ENCODE results near the gene POLR1F. TPM values are rescaled to one million over a fixed set of nuclear protein-coding genes. Genes with fewer than 3 reads are reported as not detected.
A peak's percentile ranks its signal among the peaks of the same experiment; 100 is the strongest.
"Not testable (repeated sequence)": the region's sequence is repeated elsewhere in the genome, so short reads cannot be mapped to it uniquely, and the experiment has no call there.

POLR1F gene
- total and polyA plus RNA-seq, 2 donors = 8.6 to 15.5 TPM

GRCh38 chr7:19692111-19692828 is 16.6 kb downstream of the POLR1F start:
- H3K4me1 ChIP-seq (ENCODE audit: control insufficient read depth in 2 of 2, insufficient read depth in 2 of 2, low read length in 2 of 2) = no peaks in the 10 kb centered on the region
- peaks cover 0 to 5% of the 10 kb centered on the region in 2 donors for H3K9me3 ChIP-seq (ENCODE audit: control insufficient read depth in 2 of 2, insufficient read depth in 1 of 2, low read length in 1 of 2)
- WGBS = 98% methylated on average over 26 of the region's 26 CpGs
- no peaks in the 10 kb centered on the region for H3K27me3 ChIP-seq (ENCODE audit: control insufficient read depth in 2 of 2, insufficient read depth in 1 of 2, low read length in 1 of 2)
- peaks cover 0 to 3% of the 10 kb centered on the region in 2 donors for H3K36me3 ChIP-seq (ENCODE audit: control insufficient read depth in 2 of 2, insufficient read depth in 2 of 2, low read length in 1 of 2)
- no peak overlapping the region for H3K27ac ChIP-seq (ENCODE audit: low read depth in 1 of 2, low read length in 1 of 2)
- DNase-seq (ENCODE audit: low read depth in 6 of 9, low spot score in 9 of 9) = no peak
- no peak overlapping the region for H3K4me3 ChIP-seq (ENCODE audit: low read length in 2 of 2)

- H3K4me1 ChIP-seq (ENCODE audit: control insufficient read depth in 2 of 2, insufficient read depth in 2 of 2, low read length in 2 of 2) = no peaks in the 10 kb centered on the region
- DNase-seq (ENCODE audit: low read depth in 6 of 9, low spot score in 9 of 9) = no peak
- H3K27me3 ChIP-seq (ENCODE audit: control insufficient read depth in 2 of 2, insufficient read depth in 1 of 2, low read length in 1 of 2) = no peaks in the 10 kb centered on the region
- no peak overlapping the region for H3K27ac ChIP-seq (ENCODE audit: low read depth in 1 of 2, low read length in 1 of 2)
- no peak overlapping the region for H3K4me3 ChIP-seq (ENCODE audit: low read length in 2 of 2)
- H3K36me3 ChIP-seq (ENCODE audit: control insufficient read depth in 2 of 2, insufficient read depth in 2 of 2, low read length in 1 of 2) = peaks cover 0 to 2% of the 10 kb centered on the region in 2 donors
- peaks cover 0 to 5% of the 10 kb centered on the region in 2 donors for H3K9me3 ChIP-seq (ENCODE audit: control insufficient read depth in 2 of 2, insufficient read depth in 1 of 2, low read length in 1 of 2)
- WGBS = 94% methylated on average over 1 of the region's 1 CpG
Observed at GRCh38 chr7:19690736-19691135, 18.1 kb downstream of the POLR1F start.

GRCh38 chr7:19689130-19689529 is 19.7 kb downstream of the POLR1F start:
- H3K27ac ChIP-seq (ENCODE audit: low read depth in 1 of 2, low read length in 1 of 2); H3K36me3 ChIP-seq (ENCODE audit: control insufficient read depth in 2 of 2, insufficient read depth in 2 of 2, low read length in 1 of 2); H3K4me1 ChIP-seq (ENCODE audit: control insufficient read depth in 2 of 2, insufficient read depth in 2 of 2, low read length in 2 of 2); H3K4me3 ChIP-seq (ENCODE audit: low read length in 2 of 2); H3K9me3 ChIP-seq (ENCODE audit: control insufficient read depth in 2 of 2, insufficient read depth in 1 of 2, low read length in 1 of 2); H3K27me3 ChIP-seq (ENCODE audit: control insufficient read depth in 2 of 2, insufficient read depth in 1 of 2, low read length in 1 of 2); DNase-seq (ENCODE audit: low read depth in 6 of 9, low spot score in 9 of 9): not testable (repeated sequence)
- 94% methylated on average over 12 of the region's 12 CpGs for WGBS

GRCh38 chr7:19681596-19681995 is 27.2 kb downstream of the POLR1F start:
- Histone ChIP-seq H3K4me3 (ENCODE audit: low read length in 2 of 2) (no peak overlapping the region), H3K27me3 (ENCODE audit: control insufficient read depth in 2 of 2, insufficient read depth in 1 of 2, low read length in 1 of 2) (no peaks in the 10 kb centered on the region), H3K27ac (ENCODE audit: low read depth in 1 of 2, low read length in 1 of 2) (no peak overlapping the region), H3K4me1 (ENCODE audit: control insufficient read depth in 2 of 2, insufficient read depth in 2 of 2, low read length in 2 of 2) (peaks cover 0 to 3% of the 10 kb centered on the region in 2 donors), H3K9me3 (ENCODE audit: control insufficient read depth in 2 of 2, insufficient read depth in 1 of 2, low read length in 1 of 2) (no peaks in the 10 kb centered on the region), H3K36me3 (ENCODE audit: control insufficient read depth in 2 of 2, insufficient read depth in 2 of 2, low read length in 1 of 2) (no peaks in the 10 kb centered on the region)
- WGBS = 96% methylated on average over 5 of the region's 5 CpGs
- DNase-seq (ENCODE audit: low read depth in 6 of 9, low spot score in 9 of 9) = no peak

GRCh38 chr7:19677180-19677579 is 31.7 kb downstream of the POLR1F start:
- Histone ChIP-seq H3K27me3 (ENCODE audit: control insufficient read depth in 2 of 2, insufficient read depth in 1 of 2, low read length in 1 of 2) (no peaks in the 10 kb centered on the region), H3K4me3 (ENCODE audit: low read length in 2 of 2) (no peak overlapping the region), H3K4me1 (ENCODE audit: control insufficient read depth in 2 of 2, insufficient read depth in 2 of 2, low read length in 2 of 2) (peaks cover 0 to 3% of the 10 kb centered on the region in 2 donors), H3K9me3 (ENCODE audit: control insufficient read depth in 2 of 2, insufficient read depth in 1 of 2, low read length in 1 of 2) (no peaks in the 10 kb centered on the region), H3K27ac (ENCODE audit: low read depth in 1 of 2, low read length in 1 of 2) (no peak overlapping the region), H3K36me3 (ENCODE audit: control insufficient read depth in 2 of 2, insufficient read depth in 2 of 2, low read length in 1 of 2) (no peaks in the 10 kb centered on the region)
- WGBS = 5% methylated on average over 2 of the region's 2 CpGs
- no peak for DNase-seq (ENCODE audit: low read depth in 6 of 9, low spot score in 9 of 9)

GRCh38 chr7:19675816-19676215 is 33.0 kb downstream of the POLR1F start:
- Histone ChIP-seq H3K27ac (ENCODE audit: low read depth in 1 of 2, low read length in 1 of 2) (no peak overlapping the region), H3K36me3 (ENCODE audit: control insufficient read depth in 2 of 2, insufficient read depth in 2 of 2, low read length in 1 of 2) (no peaks in the 10 kb centered on the region), H3K4me1 (ENCODE audit: control insufficient read depth in 2 of 2, insufficient read depth in 2 of 2, low read length in 2 of 2) (peaks cover 0 to 3% of the 10 kb centered on the region in 2 donors), H3K4me3 (ENCODE audit: low read length in 2 of 2) (no peak overlapping the region), H3K9me3 (ENCODE audit: control insufficient read depth in 2 of 2, insufficient read depth in 1 of 2, low read length in 1 of 2) (no peaks in the 10 kb centered on the region), H3K27me3 (ENCODE audit: control insufficient read depth in 2 of 2, insufficient read depth in 1 of 2, low read length in 1 of 2) (no peaks in the 10 kb centered on the region)
- DNase-seq (ENCODE audit: low read depth in 6 of 9, low spot score in 9 of 9) = no peak
- 94% methylated on average over 1 of the region's 1 CpG for WGBS

- Histone ChIP-seq H3K27ac (ENCODE audit: low read depth in 1 of 2, low read length in 1 of 2) (no peak overlapping the region), H3K4me3 (ENCODE audit: low read length in 2 of 2) (no peak overlapping the region), H3K9me3 (ENCODE audit: control insufficient read depth in 2 of 2, insufficient read depth in 1 of 2, low read length in 1 of 2) (no peaks in the 10 kb centered on the region), H3K4me1 (ENCODE audit: control insufficient read depth in 2 of 2, insufficient read depth in 2 of 2, low read length in 2 of 2) (peaks cover 0 to 3% of the 10 kb centered on the region in 2 donors), H3K27me3 (ENCODE audit: control insufficient read depth in 2 of 2, insufficient read depth in 1 of 2, low read length in 1 of 2) (no peaks in the 10 kb centered on the region), H3K36me3 (ENCODE audit: control insufficient read depth in 2 of 2, insufficient read depth in 2 of 2, low read length in 1 of 2) (no peaks in the 10 kb centered on the region)
- WGBS = 94% methylated on average over 5 of the region's 5 CpGs
- no peak for DNase-seq (ENCODE audit: low read depth in 6 of 9, low spot score in 9 of 9)
Observed at GRCh38 chr7:19674266-19674960, 34.4 kb downstream of the POLR1F start.

GRCh38 chr7:19670806-19671205 is 38.0 kb downstream of the POLR1F start:
- DNase-seq (ENCODE audit: low read depth in 6 of 9, low spot score in 9 of 9) = no peak
- WGBS = 98% methylated on average over 1 of the region's 1 CpG

GRCh38 chr7:19665399-19666008 is 43.3 kb downstream of the POLR1F start:
- WGBS = 9% methylated on average over 1 of the region's 1 CpG
- Histone ChIP-seq H3K4me3 (ENCODE audit: low read length in 2 of 2) (no peak overlapping the region), H3K36me3 (ENCODE audit: control insufficient read depth in 2 of 2, insufficient read depth in 2 of 2, low read length in 1 of 2) (no peaks in the 10 kb centered on the region), H3K4me1 (ENCODE audit: control insufficient read depth in 2 of 2, insufficient read depth in 2 of 2, low read length in 2 of 2) (no peaks in the 10 kb centered on the region), H3K27ac (ENCODE audit: low read depth in 1 of 2, low read length in 1 of 2) (no peak overlapping the region), H3K9me3 (ENCODE audit: control insufficient read depth in 2 of 2, insufficient read depth in 1 of 2, low read length in 1 of 2) (no peaks in the 10 kb centered on the region), H3K27me3 (ENCODE audit: control insufficient read depth in 2 of 2, insufficient read depth in 1 of 2, low read length in 1 of 2) (no peaks in the 10 kb centered on the region)
- peak in 2 of 9 donors; percentile 3 to 41 for DNase-seq (ENCODE audit: low read depth in 6 of 9, low spot score in 9 of 9)

More at GRCh38 chr7:19670806-19671205, 38.0 kb downstream of the POLR1F start:
- no peak overlapping the region for H3K27ac ChIP-seq (ENCODE audit: low read depth in 1 of 2, low read length in 1 of 2)
- H3K4me3 ChIP-seq (ENCODE audit: low read length in 2 of 2) = no peak overlapping the region
- no peaks in the 10 kb centered on the region for H3K9me3 ChIP-seq (ENCODE audit: control insufficient read depth in 2 of 2, insufficient read depth in 1 of 2, low read length in 1 of 2)
- H3K27me3 ChIP-seq (ENCODE audit: control insufficient read depth in 2 of 2, insufficient read depth in 1 of 2, low read length in 1 of 2) = no peaks in the 10 kb centered on the region
- H3K4me1 ChIP-seq (ENCODE audit: control insufficient read depth in 2 of 2, insufficient read depth in 2 of 2, low read length in 2 of 2) = no peaks in the 10 kb centered on the region
- H3K36me3 ChIP-seq (ENCODE audit: control insufficient read depth in 2 of 2, insufficient read depth in 2 of 2, low read length in 1 of 2) = no peaks in the 10 kb centered on the region

All from thymus (tissue), 11 donors.